GM21367 (cell line): ENCODE data around the gene PHKB.

Experiments
- ATAC-seq: cut with Tn5 transposase; IDR thresholded peaks from one replicate; pipeline ENCODE4 v1.9.1; 2021; ENCODE audit not compliant: unreplicated experiment

Gene PHKB

DNA sequence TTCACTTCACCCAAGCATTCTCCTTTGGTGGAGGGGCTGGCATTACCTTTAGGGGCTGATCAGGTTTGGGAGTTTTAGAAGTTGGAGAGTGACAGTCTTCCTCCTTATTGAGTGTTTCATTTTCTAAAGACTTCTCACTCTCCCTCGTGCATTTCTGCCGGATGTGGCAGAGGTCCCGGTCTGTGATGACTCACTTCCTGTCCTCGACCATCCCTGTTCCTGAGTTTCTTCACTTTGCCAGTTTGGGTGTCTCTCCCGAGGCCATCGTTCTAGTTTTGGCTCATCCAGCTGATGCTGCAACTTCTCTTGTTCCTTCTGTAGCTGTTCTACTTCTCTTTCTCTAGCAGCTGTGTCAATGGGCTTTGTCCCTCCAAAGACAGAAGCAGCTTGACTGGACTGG is 104.3 kb downstream of the PHKB start:
- no peak for ATAC-seq

DNA sequence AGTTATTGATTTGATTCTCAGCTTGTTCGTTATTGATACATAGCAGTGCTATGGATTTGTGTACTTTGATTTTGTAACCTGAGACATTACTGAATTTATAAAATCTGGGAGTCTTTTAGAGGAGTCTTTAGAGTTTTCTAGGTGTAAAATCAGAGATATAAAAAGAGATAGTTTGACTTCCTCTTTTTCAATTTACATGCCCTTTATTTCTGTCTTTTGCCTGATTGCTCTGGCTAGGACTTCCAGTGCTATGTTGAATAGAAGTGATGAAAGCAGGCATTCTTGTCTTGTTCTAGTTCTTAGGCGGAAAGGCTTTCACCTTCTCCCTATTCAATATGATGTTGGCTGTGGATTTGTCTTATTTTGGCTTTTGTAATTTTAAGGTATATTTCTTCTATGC is 106.2 kb downstream of the PHKB start:
- ATAC-seq: no peak

GRCh38 chr16:47568351-47568750 is 107.2 kb downstream of the PHKB start:
- no peak for ATAC-seq

DNA sequence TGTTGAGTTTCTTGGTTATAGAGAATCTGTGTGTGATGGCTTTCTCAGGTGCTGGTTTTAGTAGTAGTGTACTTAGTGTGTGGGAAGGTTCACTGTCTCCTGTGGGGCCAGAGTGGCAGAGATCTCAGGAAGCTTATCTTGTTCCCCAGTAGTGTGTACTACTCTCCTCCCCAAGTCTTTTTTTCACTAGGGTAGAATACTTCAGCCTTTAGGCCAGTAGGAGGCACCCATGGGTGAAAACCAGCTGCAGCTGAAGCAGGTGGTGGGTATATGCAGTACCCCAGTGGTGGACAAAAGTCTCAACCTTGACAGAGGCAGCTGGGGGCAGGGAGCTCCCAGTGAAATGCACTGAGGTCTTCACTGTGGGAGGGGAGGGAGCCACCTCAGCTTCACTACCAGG is 109.9 kb downstream of the PHKB start:
- no peak for ATAC-seq

GRCh38 chr16:47571711-47572110 is 110.6 kb downstream of the PHKB start:
- no peak for ATAC-seq

GRCh38 chr16:47574091-47575054 is 113.2 kb downstream of the PHKB start:
- ATAC-seq: no peak

- ATAC-seq: no peak
Measured at GRCh38 chr16:47577029-47577428, 115.9 kb downstream of the PHKB start.

DNA sequence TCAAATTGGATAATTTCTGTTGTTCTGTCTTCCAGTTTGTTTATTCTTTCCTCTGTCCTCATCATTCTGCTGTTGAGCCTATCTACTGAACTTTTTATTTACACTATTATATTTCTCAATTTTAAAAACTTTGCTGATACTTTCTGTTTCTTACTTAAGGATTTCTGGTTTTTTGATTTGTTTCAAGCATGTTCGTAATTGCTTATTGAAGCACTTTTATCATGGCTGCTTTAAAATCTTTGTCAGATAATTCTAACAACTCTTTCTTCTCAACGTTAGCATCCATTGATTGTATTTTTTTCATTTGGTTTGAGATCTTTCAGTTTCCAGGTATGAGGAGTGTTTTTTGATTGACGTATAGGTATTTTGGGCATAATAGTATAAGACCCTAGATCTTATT is 116.9 kb downstream of the PHKB start:
- no peak for ATAC-seq

DNA sequence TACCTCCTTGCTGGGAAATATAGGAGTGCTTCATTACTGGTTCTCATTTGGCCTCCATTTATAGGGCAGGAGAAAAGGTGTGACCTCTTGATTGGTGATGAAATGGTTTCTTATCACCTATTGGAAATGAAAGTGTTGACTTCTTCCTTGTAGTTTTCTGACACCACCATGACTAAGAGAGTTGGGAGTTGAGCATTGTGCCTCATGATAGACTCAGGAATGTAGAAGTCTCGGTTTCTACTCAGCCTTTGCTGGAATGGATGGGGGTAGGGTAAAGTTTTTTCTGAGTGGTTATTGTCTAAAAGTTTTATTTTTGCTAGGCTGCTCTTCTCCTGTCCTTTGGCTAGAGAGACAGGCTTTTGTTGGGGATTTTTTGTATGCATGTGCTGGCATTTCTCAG is 117.4 kb downstream of the PHKB start:
- ATAC-seq: no peak

GRCh38 chr16:47581114-47581513 is 120.0 kb downstream of the PHKB start:
- no peak for ATAC-seq

- ATAC-seq: no peak
Measured at GRCh38 chr16:47584464-47585225, 123.5 kb downstream of the PHKB start.

- no peak for ATAC-seq
Measured at GRCh38 chr16:47586121-47586520, 125.0 kb downstream of the PHKB start.

DNA sequence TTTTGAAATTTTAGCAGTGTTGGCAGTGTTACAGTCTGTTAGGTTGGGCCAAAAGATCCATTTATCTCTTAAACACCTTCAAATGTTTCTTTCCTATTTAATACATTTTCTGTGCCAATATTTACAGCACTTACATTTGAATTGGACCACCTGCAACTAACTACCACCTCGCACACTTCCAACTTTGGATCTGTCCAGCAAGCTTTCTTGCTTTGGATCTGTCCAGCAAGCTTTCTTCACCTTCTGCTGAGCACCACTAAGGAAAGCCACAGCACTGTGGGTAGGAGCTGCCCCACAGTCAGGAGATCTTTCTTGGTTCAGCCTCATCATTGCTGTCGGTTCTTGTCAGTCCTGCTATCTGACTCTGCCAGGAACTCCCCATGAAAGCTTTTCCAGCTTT is 129.3 kb downstream of the PHKB start:
- ATAC-seq: no peak

DNA sequence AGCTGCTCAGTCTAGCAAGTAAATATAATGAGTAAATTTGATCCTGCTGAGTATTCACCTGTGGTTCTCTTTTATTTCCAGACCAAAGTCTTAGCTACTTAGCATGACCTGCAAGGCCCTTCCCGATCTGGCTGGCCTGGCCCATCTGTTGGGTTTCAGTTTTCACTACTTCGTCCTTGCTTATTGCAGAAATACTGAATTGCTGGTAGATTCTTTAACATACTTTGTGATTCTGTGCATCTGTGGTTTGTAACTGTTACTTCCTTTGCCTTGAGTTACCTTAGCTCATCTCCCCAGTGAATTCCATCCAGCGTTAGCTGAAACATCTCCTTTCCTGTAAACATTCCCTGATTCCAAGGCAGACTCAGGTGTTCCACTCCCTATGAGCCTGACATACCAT is 131.1 kb downstream of the PHKB start:
- ATAC-seq: no peak

GRCh38 chr16:47599512-47599911 is 138.4 kb downstream of the PHKB start:
- peak; percentile 84 for ATAC-seq

DNA sequence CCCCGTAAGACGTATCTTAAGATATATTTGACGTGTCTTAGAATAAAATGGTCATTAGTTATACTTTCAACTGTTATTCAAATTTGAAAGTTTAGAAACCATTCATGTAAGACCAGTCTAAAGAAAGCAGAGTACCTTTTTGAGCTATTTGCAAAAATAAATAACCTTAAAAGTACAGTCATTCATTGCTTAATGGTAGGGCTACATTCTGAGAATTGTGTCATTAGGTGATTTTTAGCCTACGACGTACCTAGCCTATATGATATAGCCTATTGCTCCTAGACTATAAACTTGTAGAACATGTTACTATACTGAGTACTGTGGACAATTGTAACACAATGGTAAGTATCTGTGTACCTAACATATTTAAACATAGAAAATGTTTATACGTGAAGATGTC is 139.2 kb downstream of the PHKB start:
- no peak for ATAC-seq

GRCh38 chr16:47604306-47604705 is 143.2 kb downstream of the PHKB start:
- ATAC-seq: no peak

DNA sequence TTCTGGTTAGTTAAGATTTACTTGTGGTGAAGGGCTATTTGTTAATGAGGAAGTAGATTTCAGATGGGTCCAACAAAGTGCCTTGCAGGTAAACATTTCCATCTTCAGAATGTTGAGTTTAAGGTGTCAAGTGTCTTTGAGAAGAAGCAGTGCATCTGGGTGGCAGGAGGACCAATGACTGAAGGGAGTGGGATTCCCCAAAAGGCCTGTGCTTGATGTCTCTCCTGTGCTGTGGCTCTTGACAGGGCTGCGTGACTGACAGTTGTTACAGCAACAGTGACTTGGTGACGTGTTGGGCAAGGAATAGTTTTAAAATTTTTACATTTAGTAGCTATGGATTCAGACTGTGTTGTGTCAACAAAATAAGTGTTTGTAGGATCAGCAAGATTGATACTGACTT is 149.9 kb downstream of the PHKB start:
- ATAC-seq: no peak

DNA sequence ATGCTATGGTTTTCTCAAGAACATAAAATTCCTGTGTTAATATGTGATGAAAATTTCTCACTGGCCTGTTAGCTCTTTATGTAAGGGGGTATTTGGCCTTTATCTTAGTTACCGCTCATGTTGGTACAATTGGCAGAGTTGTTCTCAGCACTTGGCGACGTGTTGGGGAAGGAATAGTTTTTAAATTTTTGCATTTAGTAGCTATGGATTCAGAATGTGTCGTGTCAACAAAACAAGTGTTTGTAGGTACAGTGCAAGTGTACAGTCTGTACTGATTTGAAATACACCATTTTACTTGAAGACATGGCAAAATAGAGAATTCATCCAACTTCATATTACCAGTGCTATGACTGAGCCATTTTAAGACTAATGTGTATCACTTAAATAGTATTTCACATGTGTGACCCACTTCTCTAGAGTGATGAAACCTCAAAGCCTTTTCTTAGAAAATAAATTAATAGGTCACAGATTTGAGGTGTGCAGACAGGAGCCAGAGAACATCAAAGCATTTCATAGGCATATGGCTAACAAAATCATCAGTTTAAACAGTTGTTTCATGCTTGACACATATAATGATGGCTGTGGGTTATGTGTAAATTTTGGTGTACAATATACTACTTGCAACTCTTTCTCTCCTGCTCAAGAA is 150.8 kb downstream of the PHKB start:
- no peak for ATAC-seq

DNA sequence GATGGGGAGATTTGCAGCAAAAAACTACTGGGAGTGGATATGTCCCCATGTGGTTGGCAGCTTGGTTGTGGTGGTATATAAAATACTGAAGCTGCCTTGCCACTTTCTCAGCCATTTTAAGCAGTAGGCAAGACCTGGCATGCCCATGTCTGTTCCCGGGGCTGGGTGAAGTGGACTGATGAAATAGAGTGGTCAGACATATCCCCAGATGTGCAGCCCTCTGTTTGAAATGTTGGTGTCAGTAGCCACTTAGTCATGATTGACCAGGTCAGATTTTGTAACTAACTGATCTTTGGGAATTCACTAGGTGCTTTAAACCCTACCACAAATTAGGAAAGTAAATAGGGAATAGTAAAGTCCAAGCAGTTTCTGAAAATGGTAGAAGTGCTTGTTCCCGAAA is 151.6 kb downstream of the PHKB start:
- no peak for ATAC-seq

DNA sequence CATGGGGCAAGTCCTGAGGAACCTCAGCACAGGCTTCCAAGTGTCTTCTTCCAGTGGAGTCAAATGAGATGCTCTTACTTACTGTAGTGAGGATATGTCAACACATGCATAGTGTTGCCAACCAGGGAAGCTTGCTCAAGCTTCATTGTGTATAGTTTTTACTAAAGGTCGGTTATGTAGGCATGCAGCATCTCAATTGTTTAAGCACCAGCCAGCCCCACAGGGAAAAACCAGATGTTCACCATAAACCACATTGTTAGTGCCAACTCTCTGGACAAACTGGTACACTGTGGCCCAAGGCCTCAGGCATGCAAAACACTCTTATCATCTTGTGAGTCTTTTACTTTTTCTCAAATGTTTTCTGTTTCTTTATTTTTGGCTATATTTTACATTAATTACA is 152.1 kb downstream of the PHKB start:
- no peak for ATAC-seq

DNA sequence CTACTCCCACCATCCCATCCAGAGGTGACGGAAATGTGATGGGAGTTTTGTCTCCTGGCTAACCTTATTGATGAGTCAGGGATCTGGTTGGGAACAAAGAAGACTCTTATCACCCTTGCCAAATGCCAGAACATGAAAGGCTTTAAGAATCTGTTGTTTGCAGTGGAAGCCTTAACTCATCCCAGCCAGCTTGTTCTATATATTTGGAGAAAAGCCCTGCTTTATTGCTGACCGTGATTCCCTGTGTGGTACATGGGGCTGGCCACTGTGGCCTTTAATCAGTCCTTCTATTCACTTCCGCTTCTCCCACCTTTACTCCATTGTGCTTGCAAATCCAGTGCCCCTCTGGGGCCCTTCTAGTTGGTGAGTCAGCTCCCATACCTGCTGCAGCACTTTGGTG is 156.6 kb downstream of the PHKB start:
- ATAC-seq: no peak
